GM12878 (cell line): ENCODE results near the gene HYOU1. TPM values are rescaled to one million over a fixed set of nuclear protein-coding genes. Genes with fewer than 3 reads are reported as not detected.

Source experiments
- BRCA1 ChIP-seq: IDR thresholded peaks from 2 replicates; pipeline ENCODE4 v1.6.1; 2011; ENCODE audit warnings: low read depth, low read length, improper control_type of control experiment
- EED ChIP-seq: sonication (generic); IDR thresholded peaks from 2 replicates; pipeline ENCODE4 v1.6.1; 2016; ENCODE audit warnings: antibody characterized with exemption, low read depth
- ELK1 ChIP-seq: IDR thresholded peaks from 2 replicates; pipeline ENCODE4 v1.6.1; 2012; ENCODE audit warnings: low read depth, low read length, improper control_type of control experiment
- EZH2 ChIP-seq: IDR thresholded peaks from 2 replicates; pipeline ENCODE4 v1.6.1; 2012; ENCODE audit warnings: low read depth, mild to moderate bottlenecking, control low read depth, inconsistent platforms, low read length, borderline replicate concordance; ENCODE audit not compliant: control insufficient read depth
- FOXK2 ChIP-seq: fragments of 450-650 bp; IDR thresholded peaks from 2 replicates; pipeline ENCODE4 v1.6.1; 2017; ENCODE audit warnings: mild to moderate bottlenecking, moderate library complexity
- HDAC2 ChIP-seq: fragments of 200-600 bp; sonication (generic); IDR thresholded peaks from 2 replicates; pipeline ENCODE4 v1.6.1; 2017
- HDGF ChIP-seq: fragments of 450-650 bp; IDR thresholded peaks from 2 replicates; pipeline ENCODE4 v1.6.1; 2016; ENCODE audit warnings: antibody characterized with exemption
- IKZF1 ChIP-seq: fragments of 450-650 bp; conservative IDR thresholded peaks from 2 replicates; pipeline ENCODE4 v1.6.1; 2017; ENCODE audit warnings: antibody characterized with exemption, mild to moderate bottlenecking
- POLR2A ChIP-seq: IDR thresholded peaks from 2 replicates; pipeline ENCODE4 v1.6.1; 2011; ENCODE audit warnings: low read depth, mild to moderate bottlenecking, low read length
- RAD51 ChIP-seq: fragments of 450-650 bp; IDR thresholded peaks from 2 replicates; pipeline ENCODE4 v1.6.1; 2016; ENCODE audit warnings: moderate library complexity, mild to moderate bottlenecking, inconsistent platforms
- RBBP5 ChIP-seq: fragments of 200-600 bp; sonication (generic); conservative IDR thresholded peaks from 2 replicates; pipeline ENCODE4 v1.6.1; 2016
- RUNX3 ChIP-seq: IDR thresholded peaks from 2 replicates; pipeline ENCODE4 v1.6.1; 2012; ENCODE audit warnings: low read length, inconsistent platforms
- SKIL ChIP-seq: fragments of 450-650 bp; IDR thresholded peaks from 2 replicates; pipeline ENCODE4 v1.6.1; 2017; ENCODE audit warnings: mild to moderate bottlenecking, low read depth, inconsistent platforms; ENCODE audit not compliant: poor library complexity, severe bottlenecking
- ZBED1 ChIP-seq: IDR thresholded peaks from 2 replicates; pipeline ENCODE4 v1.6.1; 2016; ENCODE audit warnings: borderline replicate concordance
- ZSCAN29 ChIP-seq: fragments of 450-650 bp; IDR thresholded peaks from 2 replicates; pipeline ENCODE4 v1.6.1; 2017; ENCODE audit warnings: mild to moderate bottlenecking, moderate library complexity
- polyA plus RNA-seq, 11 experiments: library from polyadenylated mRNA; depleted of rRNA in 4 of 11; unstranded in 6 of 11; stranded (reverse) in 5 of 11; fragments of >200 nt; fragmentation: Nextera tagmentation in 4 of 11; fragmentation: Illumina TruSeq in 1 of 11; extraction: Ambion mirVana in 4 of 11; extraction: Trizol in 1 of 11; gene quantifications; 1 replicate in 1 of 11; 2 replicates in 10 of 11; pipeline versions ENCODE4 v1.2.1 to v1.2.3, GENCODE V29; 2011 to 2016; ENCODE audit warnings: inconsistent platforms in 2 of 11, missing spikeins in 2 of 11, low read depth in 1 of 11
- total RNA-seq, 4 experiments: library from RNA; depleted of rRNA in 3 of 4; stranded (reverse); fragments of >200 nt in 3 of 4; fragmentation: Illumina TruSeq in 1 of 4; extraction: Trizol in 1 of 4; gene quantifications; 2 replicates each; pipeline versions ENCODE4 v1.2.1 to v1.2.3, GENCODE V29; 2013 to 2021
- TF ChIP-seq, protein P1 (sequence below): fragments of 450-650 bp; IDR thresholded peaks from 2 replicates; pipeline ENCODE4 v1.6.1; 2018; ENCODE audit warnings: borderline replicate concordance, mild to moderate bottlenecking; ENCODE audit not compliant: partially characterized antibody
- TF ChIP-seq, protein P2 (sequence below): IDR thresholded peaks from 2 replicates; pipeline ENCODE4 v1.6.1; 2011; ENCODE audit warnings: low read depth, mild to moderate bottlenecking, low read length, moderate library complexity, borderline replicate concordance; ENCODE audit errors: extremely low read depth
- TF ChIP-seq, protein P3 (sequence below): fragments of 450-650 bp; formaldehyde crosslinking; IDR thresholded peaks from 2 replicates; pipeline ENCODE4 v1.4.0; 2020; ENCODE audit warnings: mild to moderate bottlenecking, moderate library complexity
- TF ChIP-seq, protein P4 (sequence below): fragments of 450-650 bp; IDR thresholded peaks from 2 replicates; pipeline ENCODE4 v1.6.1; 2017; ENCODE audit warnings: low read depth, mild to moderate bottlenecking, moderate library complexity

The HYOU1 gene
- total and polyA plus RNA-seq, 10 of the 15 experiments (the other 5 are each of a cell fraction or from before 2014, with no cell fraction given): 15.4 to 157 (median 109) TPM

DNA sequence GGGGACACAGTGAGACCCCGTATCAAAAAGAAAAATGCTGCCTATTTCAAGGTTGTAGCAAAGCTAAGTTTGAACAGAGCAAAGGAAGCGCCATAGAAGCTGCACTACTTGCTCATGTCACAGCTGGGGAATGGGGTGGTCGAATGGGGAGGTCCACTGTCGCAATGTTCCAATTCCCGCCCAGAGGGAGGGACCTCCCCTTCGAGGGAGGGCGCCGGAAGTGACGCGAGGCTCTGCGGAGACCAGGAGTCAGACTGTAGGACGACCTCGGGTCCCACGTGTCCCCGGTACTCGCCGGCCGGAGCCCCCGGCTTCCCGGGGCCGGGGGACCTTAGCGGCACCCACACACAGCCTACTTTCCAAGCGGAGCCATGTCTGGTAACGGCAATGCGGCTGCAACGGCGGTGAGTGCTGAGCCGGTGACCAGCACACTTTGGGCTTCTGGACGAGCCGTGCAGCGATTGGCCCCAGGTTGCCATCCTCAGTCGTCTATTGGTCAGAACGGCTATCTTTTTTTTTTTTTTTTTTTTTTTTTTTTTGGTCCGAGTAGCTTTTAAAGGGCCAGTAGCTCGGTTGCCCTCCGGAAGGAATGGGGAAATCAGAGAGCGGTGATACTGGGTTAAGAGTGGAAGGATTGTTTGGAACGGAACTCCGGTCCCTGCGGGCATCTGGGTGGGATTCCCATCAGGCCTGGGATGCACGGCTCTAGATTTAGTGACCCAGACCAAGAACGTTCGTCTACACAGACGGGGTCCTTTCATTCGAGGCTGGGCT, 27.8 kb upstream of the HYOU1 start, which contains the start of gene HMBS (continued):
- TF ChIP-seq ZBED1 (0 out of 2 replicates have a peak, but pooled peaks have one; percentile 52), RAD51 (peak; percentile 77), HDGF (0 out of 2 replicates have a peak, but pooled peaks have one; percentile 49), ZSCAN29 (peak; percentile 92), FOXK2 (no peak), HDAC2 (no peak), EED (no peak), RBBP5 (no peak), IKZF1 (peak; percentile 54; the same call in 1 of the 2 replicates), BRCA1 (no peak), EZH2 (no peak), RUNX3 (peak; percentile 25; the same call in 1 of the 2 replicates), POLR2A (peak; percentile 89), ELK1 (peak; percentile 76; the same call in 1 of the 2 replicates), SKIL (peak; percentile 17)
- TF ChIP-seq, protein P1, sequence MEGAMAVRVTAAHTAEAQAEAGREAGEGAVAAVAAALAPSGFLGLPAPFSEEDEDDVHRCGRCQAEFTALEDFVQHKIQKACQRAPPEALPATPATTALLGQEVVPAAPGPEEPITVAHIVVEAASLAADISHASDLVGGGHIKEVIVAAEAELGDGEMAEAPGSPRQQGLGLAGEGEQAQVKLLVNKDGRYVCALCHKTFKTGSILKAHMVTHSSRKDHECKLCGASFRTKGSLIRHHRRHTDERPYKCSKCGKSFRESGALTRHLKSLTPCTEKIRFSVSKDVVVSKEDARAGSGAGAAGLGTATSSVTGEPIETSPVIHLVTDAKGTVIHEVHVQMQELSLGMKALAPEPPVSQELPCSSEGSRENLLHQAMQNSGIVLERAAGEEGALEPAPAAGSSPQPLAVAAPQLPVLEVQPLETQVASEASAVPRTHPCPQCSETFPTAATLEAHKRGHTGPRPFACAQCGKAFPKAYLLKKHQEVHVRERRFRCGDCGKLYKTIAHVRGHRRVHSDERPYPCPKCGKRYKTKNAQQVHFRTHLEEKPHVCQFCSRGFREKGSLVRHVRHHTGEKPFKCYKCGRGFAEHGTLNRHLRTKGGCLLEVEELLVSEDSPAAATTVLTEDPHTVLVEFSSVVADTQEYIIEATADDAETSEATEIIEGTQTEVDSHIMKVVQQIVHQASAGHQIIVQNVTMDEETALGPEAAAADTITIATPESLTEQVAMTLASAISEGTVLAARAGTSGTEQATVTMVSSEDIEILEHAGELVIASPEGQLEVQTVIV: peak; percentile 51
- TF ChIP-seq, protein P2, sequence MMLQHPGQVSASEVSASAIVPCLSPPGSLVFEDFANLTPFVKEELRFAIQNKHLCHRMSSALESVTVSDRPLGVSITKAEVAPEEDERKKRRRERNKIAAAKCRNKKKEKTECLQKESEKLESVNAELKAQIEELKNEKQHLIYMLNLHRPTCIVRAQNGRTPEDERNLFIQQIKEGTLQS: no peak
- TF ChIP-seq, protein P3, sequence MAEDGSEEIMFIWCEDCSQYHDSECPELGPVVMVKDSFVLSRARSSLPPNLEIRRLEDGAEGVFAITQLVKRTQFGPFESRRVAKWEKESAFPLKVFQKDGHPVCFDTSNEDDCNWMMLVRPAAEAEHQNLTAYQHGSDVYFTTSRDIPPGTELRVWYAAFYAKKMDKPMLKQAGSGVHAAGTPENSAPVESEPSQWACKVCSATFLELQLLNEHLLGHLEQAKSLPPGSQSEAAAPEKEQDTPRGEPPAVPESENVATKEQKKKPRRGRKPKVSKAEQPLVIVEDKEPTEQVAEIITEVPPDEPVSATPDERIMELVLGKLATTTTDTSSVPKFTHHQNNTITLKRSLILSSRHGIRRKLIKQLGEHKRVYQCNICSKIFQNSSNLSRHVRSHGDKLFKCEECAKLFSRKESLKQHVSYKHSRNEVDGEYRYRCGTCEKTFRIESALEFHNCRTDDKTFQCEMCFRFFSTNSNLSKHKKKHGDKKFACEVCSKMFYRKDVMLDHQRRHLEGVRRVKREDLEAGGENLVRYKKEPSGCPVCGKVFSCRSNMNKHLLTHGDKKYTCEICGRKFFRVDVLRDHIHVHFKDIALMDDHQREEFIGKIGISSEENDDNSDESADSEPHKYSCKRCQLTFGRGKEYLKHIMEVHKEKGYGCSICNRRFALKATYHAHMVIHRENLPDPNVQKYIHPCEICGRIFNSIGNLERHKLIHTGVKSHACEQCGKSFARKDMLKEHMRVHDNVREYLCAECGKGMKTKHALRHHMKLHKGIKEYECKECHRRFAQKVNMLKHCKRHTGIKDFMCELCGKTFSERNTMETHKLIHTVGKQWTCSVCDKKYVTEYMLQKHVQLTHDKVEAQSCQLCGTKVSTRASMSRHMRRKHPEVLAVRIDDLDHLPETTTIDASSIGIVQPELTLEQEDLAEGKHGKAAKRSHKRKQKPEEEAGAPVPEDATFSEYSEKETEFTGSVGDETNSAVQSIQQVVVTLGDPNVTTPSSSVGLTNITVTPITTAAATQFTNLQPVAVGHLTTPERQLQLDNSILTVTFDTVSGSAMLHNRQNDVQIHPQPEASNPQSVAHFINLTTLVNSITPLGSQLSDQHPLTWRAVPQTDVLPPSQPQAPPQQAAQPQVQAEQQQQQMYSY (CRISPR knock-in tag): no peak
- TF ChIP-seq, protein P4, sequence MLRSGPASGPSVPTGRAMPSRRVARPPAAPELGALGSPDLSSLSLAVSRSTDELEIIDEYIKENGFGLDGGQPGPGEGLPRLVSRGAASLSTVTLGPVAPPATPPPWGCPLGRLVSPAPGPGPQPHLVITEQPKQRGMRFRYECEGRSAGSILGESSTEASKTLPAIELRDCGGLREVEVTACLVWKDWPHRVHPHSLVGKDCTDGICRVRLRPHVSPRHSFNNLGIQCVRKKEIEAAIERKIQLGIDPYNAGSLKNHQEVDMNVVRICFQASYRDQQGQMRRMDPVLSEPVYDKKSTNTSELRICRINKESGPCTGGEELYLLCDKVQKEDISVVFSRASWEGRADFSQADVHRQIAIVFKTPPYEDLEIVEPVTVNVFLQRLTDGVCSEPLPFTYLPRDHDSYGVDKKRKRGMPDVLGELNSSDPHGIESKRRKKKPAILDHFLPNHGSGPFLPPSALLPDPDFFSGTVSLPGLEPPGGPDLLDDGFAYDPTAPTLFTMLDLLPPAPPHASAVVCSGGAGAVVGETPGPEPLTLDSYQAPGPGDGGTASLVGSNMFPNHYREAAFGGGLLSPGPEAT: peak; percentile 95
